GM21381 (cell line): ENCODE data around the gene GRM8.

Experiments used
- ATAC-seq: cut with Tn5 transposase; IDR thresholded peaks from one replicate; pipeline ENCODE4 v1.9.1; 2021; ENCODE audit warnings: mild to moderate bottlenecking, moderate library complexity; ENCODE audit not compliant: unreplicated experiment

GRM8 gene

GRCh38 chr7:126450269-126450671, 802.5 kb downstream of the GRM8 start:
- peak; percentile 90 for ATAC-seq

DNA sequence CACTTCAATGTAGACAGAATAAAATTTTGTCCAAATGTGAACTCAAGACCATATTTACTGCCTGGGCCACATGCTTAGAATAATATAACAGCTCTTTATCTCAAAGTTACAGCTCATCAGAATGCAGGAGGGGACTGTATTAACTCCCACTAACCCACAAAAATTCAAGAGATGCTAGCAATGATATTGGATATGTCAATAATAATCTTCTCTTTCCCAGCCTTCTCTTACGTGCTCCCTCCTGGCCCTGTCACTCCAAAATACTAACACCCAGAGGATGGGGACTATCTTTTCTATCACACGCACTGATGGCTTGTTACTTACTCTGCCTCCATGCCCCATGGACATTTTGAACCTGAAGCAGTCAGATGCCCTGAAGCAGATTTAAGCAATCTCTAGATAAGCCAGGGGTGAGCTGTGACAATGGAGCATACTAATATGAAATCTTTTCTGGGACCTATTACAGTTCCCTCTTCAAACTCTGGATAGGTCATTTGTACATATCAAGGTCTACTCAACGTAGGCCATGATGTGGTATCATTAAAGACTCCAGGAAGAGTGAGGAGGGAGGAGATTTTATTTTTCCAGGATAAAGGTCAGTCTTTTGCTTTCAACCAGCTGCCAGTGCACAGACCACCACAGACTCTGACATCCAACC, 803.0 kb downstream of the GRM8 start:
- ATAC-seq = peak; percentile 13

DNA sequence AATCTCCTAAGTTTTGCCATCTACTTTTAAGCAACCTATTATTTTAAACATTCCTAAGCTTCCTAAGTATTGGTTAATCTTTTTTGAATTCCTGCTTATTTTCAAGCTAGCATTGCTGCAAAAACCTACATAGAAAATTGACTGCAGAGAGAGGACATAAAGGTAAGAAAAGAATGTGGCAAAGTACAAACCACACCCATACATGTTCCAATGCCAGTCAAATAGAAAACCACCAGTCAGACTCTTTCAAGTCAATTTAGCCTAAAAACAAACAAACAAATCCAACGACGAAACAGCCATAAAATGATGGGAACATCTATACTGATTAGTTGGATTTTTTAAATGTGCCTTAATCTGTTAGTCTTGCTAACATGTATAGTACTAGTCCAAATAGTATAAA, 804.8 kb downstream of the GRM8 start:
- no peak for ATAC-seq

GRCh38 chr7:126445991-126446390, 806.8 kb downstream of the GRM8 start:
- no peak for ATAC-seq

GRCh38 chr7:126443951-126444350, 808.8 kb downstream of the GRM8 start:
- no peak for ATAC-seq

DNA sequence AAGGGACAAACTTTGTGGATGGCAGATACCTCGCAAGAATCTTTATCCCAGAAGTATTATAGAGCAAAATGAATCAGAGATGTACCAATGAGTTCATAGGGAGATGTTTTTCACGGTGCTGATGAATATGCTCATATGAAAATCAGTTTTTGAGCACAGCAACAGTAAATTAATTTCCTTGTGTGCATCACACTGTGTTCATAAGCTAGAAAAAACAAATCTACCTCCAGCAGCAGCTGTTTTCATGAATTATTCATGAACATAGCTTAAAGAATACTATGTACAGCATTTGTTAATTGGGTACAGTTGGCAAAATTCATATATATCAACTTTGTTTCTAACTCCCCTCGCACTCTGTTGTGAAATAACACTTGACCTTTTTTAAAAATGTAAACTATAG, 809.8 kb downstream of the GRM8 start:
- no peak for ATAC-seq

DNA sequence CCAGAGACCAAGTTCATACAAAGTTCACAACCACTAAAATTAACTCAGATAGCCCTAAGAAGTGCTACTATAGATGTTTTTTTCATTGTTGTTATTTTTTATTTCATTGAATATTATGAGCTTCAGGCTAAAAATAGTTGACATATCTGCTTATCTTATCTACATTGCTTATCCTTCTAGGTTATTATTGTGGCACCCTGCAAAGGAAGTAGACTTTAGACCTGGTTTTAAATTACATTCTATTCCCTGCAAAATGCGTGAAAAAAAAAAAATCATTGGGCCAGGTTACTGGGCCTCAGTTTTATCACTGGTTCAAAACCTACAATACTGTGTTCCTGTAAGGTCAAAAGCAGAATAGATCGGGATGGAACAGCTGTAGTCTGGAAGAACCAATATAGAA, 811.0 kb downstream of the GRM8 start:
- ATAC-seq = no peak

DNA sequence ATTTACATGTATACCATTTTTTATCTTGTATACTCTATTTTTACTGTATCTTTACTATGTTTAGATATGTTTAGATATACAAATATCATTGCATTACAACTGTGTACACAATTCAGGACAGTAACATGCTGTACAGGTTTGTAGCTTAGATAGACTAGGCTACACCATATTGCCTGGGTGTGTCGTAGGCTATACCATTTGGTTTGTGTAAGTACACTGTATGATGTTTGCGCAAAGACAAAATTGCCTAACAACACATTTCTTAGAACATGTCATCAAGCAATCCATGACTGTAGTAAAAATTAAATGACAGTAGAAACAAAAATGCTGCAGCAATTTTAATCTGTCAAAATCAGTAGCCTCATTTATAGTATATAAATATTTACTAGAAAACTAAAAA, 812.2 kb downstream of the GRM8 start:
- no peak for ATAC-seq

DNA sequence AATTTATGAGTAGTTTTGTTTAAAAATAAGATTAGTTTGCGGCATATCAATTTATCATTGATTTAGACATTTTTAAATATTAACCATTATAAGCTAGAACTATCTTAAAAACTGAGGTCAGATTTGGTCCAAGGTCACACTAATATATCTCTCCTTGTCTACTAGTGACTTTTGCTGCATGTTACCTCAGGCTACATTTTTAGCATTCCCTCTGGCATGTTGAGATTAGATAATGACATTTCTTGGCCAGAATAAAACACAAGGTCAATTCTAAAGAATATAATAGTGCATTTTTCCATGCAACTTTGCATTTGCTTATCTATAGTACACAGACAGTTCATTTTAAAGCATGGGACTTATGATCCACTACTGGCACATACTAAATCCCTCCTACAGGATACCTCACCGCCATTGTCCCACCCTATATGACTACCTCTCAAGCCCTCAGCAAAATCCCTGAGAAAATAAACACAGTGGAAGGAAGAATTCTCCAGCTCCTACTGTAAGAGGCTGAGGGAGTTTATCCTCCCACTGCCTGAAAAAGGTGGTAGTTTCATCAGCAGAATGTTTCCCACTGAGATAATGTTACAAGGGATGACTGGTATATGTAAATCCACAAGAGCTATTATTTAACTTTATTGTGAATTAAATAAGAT, 816.4 kb downstream of the GRM8 start:
- ATAC-seq = no peak

DNA sequence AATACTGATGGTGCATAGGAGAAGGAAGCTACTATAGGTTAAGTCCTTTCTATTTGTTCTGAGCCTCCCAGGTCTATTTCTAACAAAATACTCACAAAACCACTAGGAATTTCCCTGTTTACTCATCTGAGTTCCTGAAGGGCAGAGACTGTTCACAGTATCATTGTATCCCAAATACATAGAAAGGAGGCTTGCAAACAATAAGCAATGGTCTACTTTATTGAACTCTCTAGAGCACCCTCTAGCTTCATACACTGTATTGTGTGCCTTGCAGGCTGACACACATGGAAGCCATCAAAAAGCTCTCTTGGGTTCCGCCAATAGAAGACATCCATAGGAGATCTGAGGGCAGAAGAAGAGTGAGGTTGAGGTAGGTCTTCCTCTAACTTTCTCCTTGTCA, 826.1 kb downstream of the GRM8 start:
- ATAC-seq = no peak

- ATAC-seq = no peak
These were observed 827.8 kb downstream of the GRM8 start for GRCh38 chr7:126424985-126425384.

- ATAC-seq = no peak
These were observed 833.7 kb downstream of the GRM8 start for GRCh38 chr7:126419047-126419446.

GRCh38 chr7:126411821-126412383, 840.8 kb downstream of the GRM8 start:
- peak; percentile 77 for ATAC-seq

DNA sequence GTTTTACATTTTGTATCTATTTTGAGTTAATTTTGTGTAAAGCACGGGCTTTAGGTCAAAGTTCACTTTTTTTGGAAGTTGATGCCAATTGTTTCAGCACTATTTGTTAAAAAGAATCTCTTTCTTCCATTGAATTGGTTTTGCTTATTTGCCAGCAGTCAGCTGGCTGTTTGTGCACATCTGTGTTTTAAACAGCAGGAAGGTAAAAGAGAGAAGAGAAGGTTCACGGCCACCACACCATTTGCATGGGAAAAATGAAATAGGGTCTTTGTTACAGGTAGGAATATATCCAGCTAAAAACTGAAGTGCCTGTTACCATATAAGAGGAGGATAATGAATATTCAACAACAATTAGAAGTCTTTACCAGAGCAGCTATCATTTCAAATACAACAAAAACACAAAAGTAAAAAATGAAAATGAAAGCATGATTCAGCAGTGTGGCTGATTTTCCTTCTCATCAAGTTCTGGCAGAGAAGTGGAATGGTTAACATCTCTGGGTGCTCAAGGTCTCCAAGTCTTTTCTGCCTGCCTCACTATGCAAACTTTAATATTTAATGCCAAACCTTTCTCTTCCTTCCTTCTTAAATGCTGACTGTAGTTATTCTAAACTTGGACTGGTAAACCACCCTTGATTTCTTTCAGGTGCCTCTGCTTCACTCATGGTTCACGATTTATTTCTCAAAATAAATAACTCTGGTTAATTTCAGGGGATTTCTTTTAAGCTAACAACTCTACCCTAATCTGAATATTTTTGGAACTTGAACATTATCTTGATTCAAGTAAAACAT, 841.5 kb downstream of the GRM8 start:
- peak; percentile 37 for ATAC-seq

GRCh38 chr7:126403040-126403439, 849.7 kb downstream of the GRM8 start:
- no peak for ATAC-seq

- no peak for ATAC-seq
These were observed 850.8 kb downstream of the GRM8 start for GRCh38 chr7:126401918-126402317.

DNA sequence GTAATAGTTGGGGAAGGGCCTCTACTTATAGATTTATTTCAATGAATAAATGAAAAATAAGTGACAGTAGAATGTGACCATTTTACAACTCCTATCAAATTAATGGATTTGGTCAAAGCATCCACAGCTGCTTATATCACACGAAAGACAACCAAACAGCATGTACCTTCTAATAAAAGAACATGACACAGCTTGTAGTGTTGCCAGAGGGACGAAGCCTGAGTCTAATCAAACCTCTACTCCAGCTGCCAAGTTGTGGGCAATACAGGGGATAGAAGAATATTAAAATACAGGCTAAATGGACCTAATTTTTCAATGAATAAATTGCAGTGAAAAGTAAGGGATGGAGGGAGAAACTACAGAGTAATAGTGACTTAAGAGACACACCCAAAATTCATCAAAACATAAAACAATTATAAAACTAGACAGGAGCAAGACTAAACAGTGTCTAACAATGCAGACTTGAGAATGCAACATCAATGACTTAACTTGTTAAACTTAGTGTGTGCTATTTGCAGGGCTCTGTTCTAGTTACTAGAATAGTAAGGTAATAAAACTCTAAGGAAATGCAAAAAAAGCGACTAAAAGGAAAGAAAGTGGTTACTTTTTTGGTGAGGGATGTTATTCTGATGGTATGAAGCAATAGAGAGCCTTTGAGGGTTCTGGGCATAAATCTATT, 853.8 kb downstream of the GRM8 start:
- ATAC-seq = no peak

GRCh38 chr7:126398285-126398684, 854.5 kb downstream of the GRM8 start:
- no peak for ATAC-seq

DNA sequence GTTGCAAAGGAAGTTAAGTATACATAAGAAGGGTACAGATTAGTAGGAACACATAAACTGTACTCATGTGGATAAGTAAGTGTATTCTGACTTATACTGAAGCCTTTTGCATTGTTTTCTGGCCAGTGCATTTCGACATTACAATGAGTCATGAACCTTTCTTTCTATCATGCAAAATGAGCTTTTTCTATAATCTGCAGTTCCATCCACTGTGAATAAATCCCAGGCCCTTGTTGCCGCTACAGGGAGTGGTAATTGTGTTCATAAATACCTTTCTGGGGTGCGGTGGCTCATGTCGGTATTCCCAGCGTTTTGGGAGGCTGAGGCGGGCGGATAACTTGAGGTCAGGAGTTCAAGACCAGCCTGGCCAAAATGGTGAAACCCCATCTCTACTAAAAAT, 858.3 kb downstream of the GRM8 start:
- no peak for ATAC-seq
